Natural killer cell treated with Interleukin-12 subunit alpha and Interleukin-12 subunit beta and Interleukin-15 and Interleukin-18, amount 100 ng/mL, for 72 hours (primary cell): Measurements from ENCODE around the gene RNF212. TPM values are rescaled to one million over a fixed set of nuclear protein-coding genes. Genes with fewer than 3 reads are reported as not detected.

ENCODE experiments used
- ATAC-seq, 2 donors: fragments of 150-1000 bp; cut with Tn5 transposase in 1 of 2; sonication (Bioruptor Pico), chemical (Tn5 transposase) in 1 of 2; 2 replicates each; pipeline ENCODE4 v1.10.0; 2021
- DNase-seq: peaks from one replicate; pipeline ENCODE4 v3.0.0; 2022; ENCODE audit warnings: low spot score
- H3K27ac Mint-ChIP-seq, 2 donors: 1 replicate in 1 of 2; 2 replicates in 1 of 2; pipeline ENCODE4 v1.8.0; 2022; ENCODE audit warnings: mixed read lengths in 2 of 2, mild to moderate bottlenecking in 1 of 2, moderate library complexity in 1 of 2
- H3K27me3 Mint-ChIP-seq, 2 donors: 1 replicate in 1 of 2; 2 replicates in 1 of 2; pipeline ENCODE4 v1.8.0; 2022; ENCODE audit warnings: mixed read lengths in 2 of 2
- H3K36me3 Mint-ChIP-seq: one replicate; pipeline ENCODE4 v1.8.0; 2022; ENCODE audit warnings: mixed read lengths
- H3K4me1 Mint-ChIP-seq, 2 donors: 1 replicate in 1 of 2; 2 replicates in 1 of 2; pipeline ENCODE4 v1.8.0; 2022; ENCODE audit warnings: low read depth in 2 of 2, mixed read lengths in 2 of 2, mild to moderate bottlenecking in 1 of 2
- H3K4me3 Mint-ChIP-seq: one replicate; pipeline ENCODE4 v1.8.0; 2022; ENCODE audit warnings: mixed read lengths
- H3K9me3 Mint-ChIP-seq: 2 replicates; pipeline ENCODE4 v1.8.0; 2022; ENCODE audit warnings: mixed read lengths
- total RNA-seq, 2 donors: library from RNA; stranded (reverse); gene quantifications; one replicate each; pipeline ENCODE4 v1.2.3, GENCODE V29; 2022

Gene RNF212
- total RNA-seq, 2 donors from 2014 or later: 0.89 to 1.5 TPM

DNA sequence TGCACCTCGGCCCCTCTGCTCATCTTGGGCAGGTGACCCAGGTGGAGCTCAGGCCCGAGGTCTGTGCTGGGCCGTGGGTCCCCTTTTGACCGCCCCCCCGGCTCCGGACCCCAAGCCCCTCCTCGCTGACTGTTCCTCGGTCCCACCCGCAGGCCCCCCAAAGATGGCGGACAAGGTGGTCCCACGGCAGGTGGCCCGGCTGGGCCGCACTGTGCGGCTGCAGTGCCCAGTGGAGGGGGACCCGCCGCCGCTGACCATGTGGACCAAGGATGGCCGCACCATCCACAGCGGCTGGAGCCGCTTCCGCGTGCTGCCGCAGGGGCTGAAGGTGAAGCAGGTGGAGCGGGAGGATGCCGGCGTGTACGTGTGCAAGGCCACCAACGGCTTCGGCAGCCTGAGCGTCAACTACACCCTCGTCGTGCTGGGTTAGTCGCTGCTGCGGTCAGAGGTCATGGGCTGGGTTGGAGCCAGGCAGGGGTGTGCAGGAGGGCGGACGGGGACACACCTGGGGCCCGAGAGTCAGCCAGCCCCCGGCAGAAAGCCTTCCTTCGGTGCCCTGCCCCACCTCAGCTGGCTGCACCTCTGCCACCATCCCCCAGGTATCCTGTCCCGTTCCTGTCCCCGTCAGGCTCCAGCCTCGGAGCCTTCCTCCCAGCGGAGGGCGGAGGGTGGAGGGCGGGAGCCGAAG is 91.2 kb downstream of the RNF212 start:
- Mint-ChIP-seq H3K27me3 (no peaks in the 10 kb centered on the region), H3K27ac (no peak overlapping the region), H3K4me3 (no peak overlapping the region), H3K9me3 (no peaks in the 10 kb centered on the region), H3K36me3 (no peaks in the 10 kb centered on the region), H3K4me1 (no peaks in the 10 kb centered on the region)
- DNase-seq: no peak
- no peak for ATAC-seq

Other genes starting within 250 kb of the RNF212 start
- gene GAK, start 181.2 kb downstream of the RNF212 start, total RNA-seq: 100 to 1,000 TPM; 168 to 234 TPM
- gene TMEM175, start 181.1 kb downstream of the RNF212 start, total RNA-seq: 10 to 100 TPM; 26.5 to 29.2 TPM
- gene DGKQ, start 140.0 kb downstream of the RNF212 start, total RNA-seq: 10 to 100 TPM; 15.4 to 19.6 TPM
- gene IDUA, start 126.5 kb downstream of the RNF212 start, total RNA-seq: 10 to 100 TPM; 15.7 to 17.5 TPM
- under 1 TPM in 1 of 2 donors, not detected in 1; 0.88 TPM for gene SLC26A1, start 120.2 kb downstream of the RNF212 start, total RNA-seq
- 10 to 100 TPM; 15.2 to 16.6 TPM for gene FGFRL1, start 101.9 kb downstream of the RNF212 start, total RNA-seq
- gene SPON2, start 59.0 kb upstream of the RNF212 start, total RNA-seq: 10 to 100 TPM in 1 of 2 donors, 1 to 10 TPM in 1; 1.5 to 13.6 TPM
- 100 to 1,000 TPM; 109 to 245 TPM for gene CTBP1, start 135.6 kb upstream of the RNF212 start, total RNA-seq
- gene MAEA, start 176.3 kb upstream of the RNF212 start, total RNA-seq: 10 to 100 TPM; 60.1 to 93.7 TPM
- 10 to 100 TPM; 19.6 to 25.1 TPM for gene UVSSA, start 233.6 kb upstream of the RNF212 start, total RNA-seq